ENCODE results near the gene TRIP12. TPM values are rescaled to one million over a fixed set of nuclear protein-coding genes. Genes with fewer than 3 reads are reported as not detected.
"Not testable (repeated sequence)": the region's sequence is repeated elsewhere in the genome, so short reads cannot be mapped to it uniquely, and the experiment has no call there.

Gene TRIP12
- total and polyA plus RNA-seq, 2 donors from 2014 or later: 29.3 to 225 TPM

DNA sequence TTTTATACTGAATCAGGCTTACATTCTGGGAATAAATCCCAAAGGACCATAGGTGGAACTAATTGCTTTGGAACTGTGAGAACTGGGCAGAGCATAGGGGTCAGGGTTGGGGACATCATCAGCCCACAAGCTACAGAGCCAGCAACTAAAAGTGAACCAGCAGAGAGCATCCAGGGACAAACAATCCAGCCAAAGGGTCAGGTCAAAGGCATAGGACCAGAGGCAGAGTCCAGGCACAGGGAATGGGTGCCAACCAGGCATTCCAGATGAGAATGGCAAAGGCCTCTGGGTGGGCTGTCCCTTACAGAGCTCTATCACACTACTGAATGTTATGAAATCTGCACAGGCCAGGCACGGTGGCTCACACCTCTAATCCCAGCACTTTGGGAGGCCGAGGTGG is 195.2 kb downstream of the TRIP12 start:
- no peak overlapping the region for H3K27ac ChIP-seq (ENCODE audit: low read depth in 2 of 2, low read length in 2 of 2)
- no peaks in the 10 kb centered on the region for H3K9me3 ChIP-seq (ENCODE audit: control insufficient read depth in 2 of 3, insufficient read depth in 1 of 3, low read length in 3 of 3)
- H3K36me3 ChIP-seq (ENCODE audit: control insufficient read depth in 2 of 3, insufficient read depth in 3 of 3, low read length in 3 of 3): no peaks in the 10 kb centered on the region
- FAIRE-seq (no peak), DNase-seq (no peak)
- H3K9ac ChIP-seq (ENCODE audit: low read length in 3 of 3): no peak overlapping the region
- no peaks in the 10 kb centered on the region for H3K27me3 ChIP-seq (ENCODE audit: control insufficient read depth, insufficient read depth, low read length)
- TF ChIP-seq, protein P1, sequence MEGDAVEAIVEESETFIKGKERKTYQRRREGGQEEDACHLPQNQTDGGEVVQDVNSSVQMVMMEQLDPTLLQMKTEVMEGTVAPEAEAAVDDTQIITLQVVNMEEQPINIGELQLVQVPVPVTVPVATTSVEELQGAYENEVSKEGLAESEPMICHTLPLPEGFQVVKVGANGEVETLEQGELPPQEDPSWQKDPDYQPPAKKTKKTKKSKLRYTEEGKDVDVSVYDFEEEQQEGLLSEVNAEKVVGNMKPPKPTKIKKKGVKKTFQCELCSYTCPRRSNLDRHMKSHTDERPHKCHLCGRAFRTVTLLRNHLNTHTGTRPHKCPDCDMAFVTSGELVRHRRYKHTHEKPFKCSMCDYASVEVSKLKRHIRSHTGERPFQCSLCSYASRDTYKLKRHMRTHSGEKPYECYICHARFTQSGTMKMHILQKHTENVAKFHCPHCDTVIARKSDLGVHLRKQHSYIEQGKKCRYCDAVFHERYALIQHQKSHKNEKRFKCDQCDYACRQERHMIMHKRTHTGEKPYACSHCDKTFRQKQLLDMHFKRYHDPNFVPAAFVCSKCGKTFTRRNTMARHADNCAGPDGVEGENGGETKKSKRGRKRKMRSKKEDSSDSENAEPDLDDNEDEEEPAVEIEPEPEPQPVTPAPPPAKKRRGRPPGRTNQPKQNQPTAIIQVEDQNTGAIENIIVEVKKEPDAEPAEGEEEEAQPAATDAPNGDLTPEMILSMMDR (IDR thresholded peaks at IDR 0.05; ENCODE audit: borderline replicate concordance, extremely low read depth, insufficient read depth): no peak
- H3K4me1 ChIP-seq (ENCODE audit: control insufficient read depth in 2 of 3, insufficient read depth in 2 of 3, low read depth in 1 of 3, low read length in 3 of 3): no peaks in the 10 kb centered on the region
- no peak overlapping the region for H3K4me3 ChIP-seq (ENCODE audit: low read length in 3 of 3)
- intact Hi-C loops (cut with DNase I): no loop called here

DNA sequence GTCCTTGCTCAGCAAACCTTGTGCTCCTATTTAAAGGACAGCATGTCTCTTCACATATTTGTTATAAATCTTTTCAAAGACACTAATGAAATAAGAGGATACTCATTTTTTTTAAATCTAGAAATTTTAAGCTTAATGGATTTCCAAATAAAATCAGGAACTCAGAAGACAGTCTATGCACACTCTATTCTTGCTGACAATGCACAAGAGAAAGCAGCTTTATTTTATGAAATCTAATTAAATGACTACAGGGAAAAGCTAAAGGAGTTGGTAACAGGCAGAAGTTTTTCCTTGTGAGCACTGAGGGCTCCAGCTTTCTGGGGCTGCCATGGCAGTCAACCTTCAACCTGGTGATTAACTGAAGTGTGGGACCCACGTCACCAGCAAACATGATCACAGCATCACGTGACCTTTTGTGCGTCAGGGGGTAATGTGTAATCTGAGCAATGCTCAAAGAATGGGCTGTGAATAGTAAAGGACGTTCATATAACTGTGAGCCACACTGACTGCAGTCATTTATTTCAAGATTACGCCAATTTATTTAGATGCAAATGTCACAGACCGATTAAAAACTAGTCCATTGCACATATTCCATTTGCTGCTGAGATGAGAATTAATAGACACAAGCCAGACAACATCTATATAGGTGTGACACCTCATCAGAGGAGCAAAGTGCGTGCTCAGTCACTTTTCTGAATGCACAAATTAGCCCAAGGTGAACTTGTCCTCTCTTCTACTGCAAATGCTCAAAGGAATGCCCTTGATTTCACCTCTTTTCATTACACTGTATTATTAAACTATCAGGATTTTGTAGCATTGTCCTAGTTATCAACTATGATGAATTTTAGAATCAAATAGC is 195.9 kb downstream of the TRIP12 start:
- Histone ChIP-seq H3K9ac (ENCODE audit: low read length in 3 of 3) (no peak overlapping the region), H3K27ac (ENCODE audit: low read depth in 2 of 2, low read length in 2 of 2) (no peak overlapping the region), H3K27me3 (ENCODE audit: control insufficient read depth, insufficient read depth, low read length) (no peaks in the 10 kb centered on the region), H3K4me3 (ENCODE audit: low read length in 3 of 3) (no peak overlapping the region), H3K4me1 (ENCODE audit: control insufficient read depth in 2 of 3, insufficient read depth in 2 of 3, low read depth in 1 of 3, low read length in 3 of 3) (no peaks in the 10 kb centered on the region), H3K9me3 (ENCODE audit: control insufficient read depth in 2 of 3, insufficient read depth in 1 of 3, low read length in 3 of 3) (no peaks in the 10 kb centered on the region), H3K36me3 (ENCODE audit: control insufficient read depth in 2 of 3, insufficient read depth in 3 of 3, low read length in 3 of 3) (no peaks in the 10 kb centered on the region)
- DNase-seq (peak in 4 of 5 donors; percentile 40 to 50 (median 42)), FAIRE-seq (no peak)
- TF ChIP-seq, protein P1 (IDR thresholded peaks at IDR 0.05; ENCODE audit: borderline replicate concordance, extremely low read depth, insufficient read depth): no peak
- intact Hi-C loops (cut with DNase I): no loop called here

DNA sequence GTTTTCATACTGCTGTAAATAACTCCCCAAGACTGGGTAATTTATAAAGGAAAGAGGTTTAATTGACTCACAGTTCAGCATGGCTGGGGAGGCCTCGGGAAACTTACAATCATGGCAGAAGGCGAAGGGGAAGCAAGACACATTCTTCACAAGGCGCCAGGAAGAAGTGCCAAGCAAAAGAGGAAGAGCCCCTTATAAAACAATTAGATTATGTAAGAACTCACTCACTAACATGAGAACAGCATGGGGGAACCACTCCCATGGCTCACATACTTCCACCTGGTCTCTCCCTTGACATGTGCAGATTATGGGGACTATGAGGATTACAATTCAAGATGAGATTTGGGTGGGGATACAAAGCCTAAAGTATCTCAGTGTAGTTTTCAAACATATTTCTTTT is 198.6 kb downstream of the TRIP12 start:
- H3K4me3 ChIP-seq (ENCODE audit: low read length in 3 of 3); FAIRE-seq; DNase-seq; intact Hi-C loops (cut with DNase I); H3K27ac ChIP-seq (ENCODE audit: low read depth in 2 of 2, low read length in 2 of 2); H3K9me3 ChIP-seq (ENCODE audit: control insufficient read depth in 2 of 3, insufficient read depth in 1 of 3, low read length in 3 of 3); H3K9ac ChIP-seq (ENCODE audit: low read length in 3 of 3); H3K36me3 ChIP-seq (ENCODE audit: control insufficient read depth in 2 of 3, insufficient read depth in 3 of 3, low read length in 3 of 3); H3K27me3 ChIP-seq (ENCODE audit: control insufficient read depth, insufficient read depth, low read length); H3K4me1 ChIP-seq (ENCODE audit: control insufficient read depth in 2 of 3, insufficient read depth in 2 of 3, low read depth in 1 of 3, low read length in 3 of 3): not testable (repeated sequence)

DNA sequence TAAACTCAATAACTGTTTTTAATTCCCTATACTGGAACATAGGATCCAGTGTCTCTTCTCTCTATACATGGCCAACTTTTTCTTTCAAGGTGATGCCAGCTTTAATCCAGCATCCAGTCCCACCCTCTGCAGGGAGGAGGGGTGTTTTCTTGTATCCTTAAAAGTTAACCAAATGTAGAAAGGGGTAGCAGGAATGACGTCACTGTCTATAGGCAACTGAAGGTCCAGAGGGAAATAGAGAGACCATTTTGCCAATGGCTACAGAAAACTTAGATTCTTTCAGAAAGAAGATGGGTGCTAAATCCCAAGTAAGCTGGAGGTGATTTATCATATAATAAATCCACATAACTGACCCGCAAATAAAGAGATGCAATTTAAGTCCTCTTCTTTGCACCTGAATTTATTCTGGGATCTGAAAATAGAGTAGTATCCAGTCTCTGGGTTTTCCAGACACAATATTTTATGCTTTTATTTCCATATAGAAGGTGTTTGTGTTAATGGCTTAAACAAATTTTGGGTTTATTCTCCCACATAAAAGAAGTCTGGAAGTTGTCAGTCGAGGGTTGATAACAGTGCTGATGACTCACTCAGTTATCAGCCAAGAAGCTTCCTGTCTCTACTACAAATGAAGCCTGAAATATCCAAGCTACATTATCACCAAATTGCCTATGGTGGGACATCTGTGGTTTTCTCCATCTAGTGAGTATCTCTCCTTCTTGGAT is 201.7 kb downstream of the TRIP12 start:
- Histone ChIP-seq H3K27me3 (ENCODE audit: control insufficient read depth, insufficient read depth, low read length) (peaks cover 6% of the 10 kb centered on the region), H3K27ac (ENCODE audit: low read depth in 2 of 2, low read length in 2 of 2) (no peak overlapping the region), H3K4me1 (ENCODE audit: control insufficient read depth in 2 of 3, insufficient read depth in 2 of 3, low read depth in 1 of 3, low read length in 3 of 3) (no peaks in the 10 kb centered on the region), H3K36me3 (ENCODE audit: control insufficient read depth in 2 of 3, insufficient read depth in 3 of 3, low read length in 3 of 3) (no peaks in the 10 kb centered on the region), H3K9me3 (ENCODE audit: control insufficient read depth in 2 of 3, insufficient read depth in 1 of 3, low read length in 3 of 3) (no peaks in the 10 kb centered on the region), H3K9ac (ENCODE audit: low read length in 3 of 3) (no peak overlapping the region), H3K4me3 (ENCODE audit: low read length in 3 of 3) (no peak overlapping the region)
- FAIRE-seq (no peak), DNase-seq (no peak)
- TF ChIP-seq, protein P1 (IDR thresholded peaks at IDR 0.05; ENCODE audit: borderline replicate concordance, extremely low read depth, insufficient read depth): no peak
- intact Hi-C loops (cut with DNase I): no loop called here

All from kidney (tissue), 14 donors.